ENCODE results near the gene MRPL53.
A peak's percentile ranks its signal among the peaks of the same experiment; 100 is the strongest.
"Not testable (repeated sequence)": the region's sequence is repeated elsewhere in the genome, so short reads cannot be mapped to it uniquely, and the experiment has no call there.

Gene MRPL53

GRCh38 chr2:74447230-74447999 lies 25.1 kb downstream of the MRPL53 start:
- DNase-seq: no peak

- peak in 1 of 2 experiments; percentile 42 for DNase-seq
These were observed 27.8 kb downstream of the MRPL53 start for GRCh38 chr2:74444498-74445318.

- DNase-seq: not testable (repeated sequence)
These were observed 29.8 kb downstream of the MRPL53 start for GRCh38 chr2:74442483-74443297.

- no peak for DNase-seq
These were observed 30.6 kb downstream of the MRPL53 start, which contains the start of gene RTKN for GRCh38 chr2:74441690-74442482. RTKN (minus strand) TSS chr2:74441937; CDS start chr2:74441816, 121 bp downstream.

GRCh38 chr2:74441170-74441689 lies 31.2 kb downstream of the MRPL53 start:
- no peak for DNase-seq

GRCh38 chr2:74440378-74441169 lies 31.9 kb downstream of the MRPL53 start:
- peak in 1 of 2 experiments; percentile 74 for DNase-seq

- DNase-seq: no peak
These were observed 32.6 kb downstream of the MRPL53 start for GRCh38 chr2:74439803-74440377.

- no peak for DNase-seq
These were observed 33.1 kb downstream of the MRPL53 start for GRCh38 chr2:74439373-74439772.

GRCh38 chr2:74438248-74438647 lies 34.2 kb downstream of the MRPL53 start:
- DNase-seq: no peak

GRCh38 chr2:74436848-74437695 lies 35.4 kb downstream of the MRPL53 start:
- no peak for DNase-seq

- no peak for DNase-seq
These were observed 36.2 kb downstream of the MRPL53 start for GRCh38 chr2:74436111-74436805.

- no peak for DNase-seq
These were observed 42.0 kb downstream of the MRPL53 start for GRCh38 chr2:74430502-74430901.

GRCh38 chr2:74429487-74430451 lies 42.7 kb downstream of the MRPL53 start:
- DNase-seq: no peak

- no peak for DNase-seq
These were observed 43.8 kb downstream of the MRPL53 start for GRCh38 chr2:74428675-74429074.

GRCh38 chr2:74427551-74427950 lies 44.9 kb downstream of the MRPL53 start:
- no peak for DNase-seq

- no peak for DNase-seq
These were observed 46.2 kb downstream of the MRPL53 start for GRCh38 chr2:74426181-74426758.

GRCh38 chr2:74425523-74425922 lies 47.0 kb downstream of the MRPL53 start:
- DNase-seq: no peak

All from NCI-H446 (cell line).